ENCODE data around the gene ANKRD36. TPM values are rescaled to one million over a fixed set of nuclear protein-coding genes. Genes with fewer than 3 reads are reported as not detected.

The ANKRD36 gene
- total and polyA plus RNA-seq, 2 of the 13 experiments (the other 11 are each of a cell fraction or from before 2014, with no cell fraction given) = 6.4 to 27.3 TPM

DNA sequence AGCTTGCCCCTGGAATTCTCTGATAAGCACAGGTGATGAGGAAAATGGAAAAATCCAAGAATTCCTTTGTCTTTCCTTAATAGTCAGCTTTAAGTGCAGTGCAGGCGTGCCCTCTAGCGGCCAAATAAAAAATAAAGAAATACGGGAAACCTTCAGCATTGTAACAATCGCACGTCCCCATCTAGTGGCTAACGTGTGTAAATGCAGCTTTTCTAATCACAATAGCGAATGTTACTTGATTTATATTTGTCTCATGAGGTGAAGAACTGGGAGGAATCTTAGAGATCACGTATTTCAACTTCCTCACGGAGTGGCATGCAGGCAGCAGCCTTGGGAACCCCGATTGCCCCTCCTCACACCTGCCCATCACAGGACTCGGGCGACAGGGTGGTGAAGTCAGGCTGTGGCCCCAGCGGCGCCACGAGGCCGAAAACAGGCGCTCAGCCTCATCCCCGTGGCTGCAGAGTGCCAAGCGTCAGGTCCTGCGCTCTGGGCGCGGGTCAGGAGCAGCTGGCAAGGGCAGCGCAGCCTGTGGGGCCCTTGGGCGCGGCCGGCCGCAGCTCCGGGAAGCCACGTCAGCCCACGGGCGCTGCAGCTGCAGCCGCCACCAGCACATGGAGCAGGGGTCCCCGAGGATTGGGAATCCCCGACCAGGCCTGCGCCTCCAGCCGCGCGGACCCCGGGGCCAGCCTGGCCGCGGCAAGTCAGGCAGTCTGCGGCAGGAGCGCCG lies 468 bp upstream of the ANKRD36 start (continued):
- TF ChIP-seq, protein P1, sequence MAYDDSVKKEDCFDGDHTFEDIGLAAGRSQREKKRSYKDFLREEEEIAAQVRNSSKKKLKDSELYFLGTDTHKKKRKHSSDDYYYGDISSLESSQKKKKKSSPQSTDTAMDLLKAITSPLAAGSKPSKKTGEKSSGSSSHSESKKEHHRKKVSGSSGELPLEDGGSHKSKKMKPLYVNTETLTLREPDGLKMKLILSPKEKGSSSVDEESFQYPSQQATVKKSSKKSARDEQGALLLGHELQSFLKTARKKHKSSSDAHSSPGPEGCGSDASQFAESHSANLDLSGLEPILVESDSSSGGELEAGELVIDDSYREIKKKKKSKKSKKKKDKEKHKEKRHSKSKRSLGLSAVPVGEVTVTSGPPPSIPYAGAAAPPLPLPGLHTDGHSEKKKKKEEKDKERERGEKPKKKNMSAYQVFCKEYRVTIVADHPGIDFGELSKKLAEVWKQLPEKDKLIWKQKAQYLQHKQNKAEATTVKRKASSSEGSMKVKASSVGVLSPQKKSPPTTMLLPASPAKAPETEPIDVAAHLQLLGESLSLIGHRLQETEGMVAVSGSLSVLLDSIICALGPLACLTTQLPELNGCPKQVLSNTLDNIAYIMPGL (CRISPR knock-in tag; IDR thresholded peaks at IDR 0.05; ENCODE audit: borderline replicate concordance in 1 of 2, low read depth in 1 of 2) = peak; percentile 60 to 95; a peak in 2 of 4 replicates
- TF ChIP-seq CEBPG (CRISPR knock-in tag; IDR thresholded peaks at IDR 0.05) (0 out of 2 replicates have a peak, but pooled peaks have one; percentile 1), IRF2 (CRISPR knock-in tag; IDR thresholded peaks at IDR 0.05) (peak; percentile 49; the same call in 1 of the 2 replicates), STAG1 (CRISPR knock-in tag; IDR thresholded peaks at IDR 0.05) (peak; percentile 84), GATAD1 (CRISPR knock-in tag; IDR thresholded peaks at IDR 0.05) (peak; percentile 54), ZSCAN9 (CRISPR knock-in tag; IDR thresholded peaks at IDR 0.05; ENCODE audit: borderline replicate concordance) (0 out of 2 replicates have a peak, but pooled peaks have one; percentile 36), GATAD2A (CRISPR knock-in tag; IDR thresholded peaks at IDR 0.05) (peak; percentile 48), ZNF674 (CRISPR knock-in tag; IDR thresholded peaks at IDR 0.05; ENCODE audit: low read depth) (peak; percentile 17; the same call in 1 of the 2 replicates), ZNF781 (CRISPR knock-in tag; IDR thresholded peaks at IDR 0.05; ENCODE audit: borderline replicate concordance, not compliant biosample characterization) (peak; percentile 45)
- TF ChIP-seq, protein P2, sequence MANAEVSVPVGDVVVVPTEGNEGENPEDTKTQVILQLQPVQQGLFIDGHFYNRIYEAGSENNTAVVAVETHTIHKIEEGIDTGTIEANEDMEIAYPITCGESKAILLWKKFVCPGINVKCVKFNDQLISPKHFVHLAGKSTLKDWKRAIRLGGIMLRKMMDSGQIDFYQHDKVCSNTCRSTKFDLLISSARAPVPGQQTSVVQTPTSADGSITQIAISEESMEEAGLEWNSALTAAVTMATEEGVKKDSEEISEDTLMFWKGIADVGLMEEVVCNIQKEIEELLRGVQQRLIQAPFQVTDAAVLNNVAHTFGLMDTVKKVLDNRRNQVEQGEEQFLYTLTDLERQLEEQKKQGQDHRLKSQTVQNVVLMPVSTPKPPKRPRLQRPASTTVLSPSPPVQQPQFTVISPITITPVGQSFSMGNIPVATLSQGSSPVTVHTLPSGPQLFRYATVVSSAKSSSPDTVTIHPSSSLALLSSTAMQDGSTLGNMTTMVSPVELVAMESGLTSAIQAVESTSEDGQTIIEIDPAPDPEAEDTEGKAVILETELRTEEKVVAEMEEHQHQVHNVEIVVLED (CRISPR knock-in tag; IDR thresholded peaks at IDR 0.05; ENCODE audit: borderline replicate concordance) = peak; percentile 14; the same call in 1 of the 2 replicates
- TF ChIP-seq, protein P3, sequence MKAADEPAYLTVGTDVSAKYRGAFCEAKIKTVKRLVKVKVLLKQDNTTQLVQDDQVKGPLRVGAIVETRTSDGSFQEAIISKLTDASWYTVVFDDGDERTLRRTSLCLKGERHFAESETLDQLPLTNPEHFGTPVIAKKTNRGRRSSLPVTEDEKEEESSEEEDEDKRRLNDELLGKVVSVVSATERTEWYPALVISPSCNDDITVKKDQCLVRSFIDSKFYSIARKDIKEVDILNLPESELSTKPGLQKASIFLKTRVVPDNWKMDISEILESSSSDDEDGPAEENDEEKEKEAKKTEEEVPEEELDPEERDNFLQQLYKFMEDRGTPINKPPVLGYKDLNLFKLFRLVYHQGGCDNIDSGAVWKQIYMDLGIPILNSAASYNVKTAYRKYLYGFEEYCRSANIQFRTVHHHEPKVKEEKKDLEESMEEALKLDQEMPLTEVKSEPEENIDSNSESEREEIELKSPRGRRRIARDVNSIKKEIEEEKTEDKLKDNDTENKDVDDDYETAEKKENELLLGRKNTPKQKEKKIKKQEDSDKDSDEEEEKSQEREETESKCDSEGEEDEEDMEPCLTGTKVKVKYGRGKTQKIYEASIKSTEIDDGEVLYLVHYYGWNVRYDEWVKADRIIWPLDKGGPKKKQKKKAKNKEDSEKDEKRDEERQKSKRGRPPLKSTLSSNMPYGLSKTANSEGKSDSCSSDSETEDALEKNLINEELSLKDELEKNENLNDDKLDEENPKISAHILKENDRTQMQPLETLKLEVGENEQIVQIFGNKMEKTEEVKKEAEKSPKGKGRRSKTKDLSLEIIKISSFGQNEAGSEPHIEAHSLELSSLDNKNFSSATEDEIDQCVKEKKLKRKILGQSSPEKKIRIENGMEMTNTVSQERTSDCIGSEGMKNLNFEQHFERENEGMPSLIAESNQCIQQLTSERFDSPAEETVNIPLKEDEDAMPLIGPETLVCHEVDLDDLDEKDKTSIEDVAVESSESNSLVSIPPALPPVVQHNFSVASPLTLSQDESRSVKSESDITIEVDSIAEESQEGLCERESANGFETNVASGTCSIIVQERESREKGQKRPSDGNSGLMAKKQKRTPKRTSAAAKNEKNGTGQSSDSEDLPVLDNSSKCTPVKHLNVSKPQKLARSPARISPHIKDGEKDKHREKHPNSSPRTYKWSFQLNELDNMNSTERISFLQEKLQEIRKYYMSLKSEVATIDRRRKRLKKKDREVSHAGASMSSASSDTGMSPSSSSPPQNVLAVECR (CRISPR knock-in tag; IDR thresholded peaks at IDR 0.05; ENCODE audit: borderline replicate concordance) = 0 out of 2 replicates have a peak, but pooled peaks have one; percentile 7
- TF ChIP-seq, protein P4, sequence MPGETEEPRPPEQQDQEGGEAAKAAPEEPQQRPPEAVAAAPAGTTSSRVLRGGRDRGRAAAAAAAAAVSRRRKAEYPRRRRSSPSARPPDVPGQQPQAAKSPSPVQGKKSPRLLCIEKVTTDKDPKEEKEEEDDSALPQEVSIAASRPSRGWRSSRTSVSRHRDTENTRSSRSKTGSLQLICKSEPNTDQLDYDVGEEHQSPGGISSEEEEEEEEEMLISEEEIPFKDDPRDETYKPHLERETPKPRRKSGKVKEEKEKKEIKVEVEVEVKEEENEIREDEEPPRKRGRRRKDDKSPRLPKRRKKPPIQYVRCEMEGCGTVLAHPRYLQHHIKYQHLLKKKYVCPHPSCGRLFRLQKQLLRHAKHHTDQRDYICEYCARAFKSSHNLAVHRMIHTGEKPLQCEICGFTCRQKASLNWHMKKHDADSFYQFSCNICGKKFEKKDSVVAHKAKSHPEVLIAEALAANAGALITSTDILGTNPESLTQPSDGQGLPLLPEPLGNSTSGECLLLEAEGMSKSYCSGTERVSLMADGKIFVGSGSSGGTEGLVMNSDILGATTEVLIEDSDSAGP (CRISPR knock-in tag; IDR thresholded peaks at IDR 0.05; ENCODE audit: borderline replicate concordance) = peak; percentile 33; the same call in 1 of the 2 replicates
- TF ChIP-seq, protein P5, sequence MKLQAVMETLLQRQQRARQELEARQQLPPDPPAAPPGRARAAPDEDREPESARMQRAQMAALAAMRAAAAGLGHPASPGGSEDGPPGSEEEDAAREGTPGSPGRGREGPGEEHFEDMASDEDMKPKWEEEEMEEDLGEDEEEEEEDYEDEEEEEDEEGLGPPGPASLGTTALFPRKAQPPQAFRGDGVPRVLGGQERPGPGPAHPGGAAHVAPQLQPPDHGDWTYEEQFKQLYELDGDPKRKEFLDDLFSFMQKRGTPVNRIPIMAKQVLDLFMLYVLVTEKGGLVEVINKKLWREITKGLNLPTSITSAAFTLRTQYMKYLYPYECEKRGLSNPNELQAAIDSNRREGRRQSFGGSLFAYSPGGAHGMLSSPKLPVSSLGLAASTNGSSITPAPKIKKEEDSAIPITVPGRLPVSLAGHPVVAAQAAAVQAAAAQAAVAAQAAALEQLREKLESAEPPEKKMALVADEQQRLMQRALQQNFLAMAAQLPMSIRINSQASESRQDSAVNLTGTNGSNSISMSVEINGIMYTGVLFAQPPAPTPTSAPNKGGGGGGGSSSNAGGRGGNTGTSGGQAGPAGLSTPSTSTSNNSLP (IDR thresholded peaks at IDR 0.05; ENCODE audit: low read depth, low read length) = peak; percentile 79
- TF ChIP-seq, protein P6, sequence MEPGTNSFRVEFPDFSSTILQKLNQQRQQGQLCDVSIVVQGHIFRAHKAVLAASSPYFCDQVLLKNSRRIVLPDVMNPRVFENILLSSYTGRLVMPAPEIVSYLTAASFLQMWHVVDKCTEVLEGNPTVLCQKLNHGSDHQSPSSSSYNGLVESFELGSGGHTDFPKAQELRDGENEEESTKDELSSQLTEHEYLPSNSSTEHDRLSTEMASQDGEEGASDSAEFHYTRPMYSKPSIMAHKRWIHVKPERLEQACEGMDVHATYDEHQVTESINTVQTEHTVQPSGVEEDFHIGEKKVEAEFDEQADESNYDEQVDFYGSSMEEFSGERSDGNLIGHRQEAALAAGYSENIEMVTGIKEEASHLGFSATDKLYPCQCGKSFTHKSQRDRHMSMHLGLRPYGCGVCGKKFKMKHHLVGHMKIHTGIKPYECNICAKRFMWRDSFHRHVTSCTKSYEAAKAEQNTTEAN (CRISPR knock-in tag; conservative IDR thresholded peaks at IDR 0.05) = 0 out of 2 replicates have a peak, but pooled peaks have one; percentile 14

All from HepG2 (cell line).